GM23248 (cell line): Measurements from ENCODE around the gene KANK3. TPM values are rescaled to one million over a fixed set of nuclear protein-coding genes. Genes with fewer than 3 reads are reported as not detected.
"Not testable (repeated sequence)": the region's sequence is repeated elsewhere in the genome, so short reads cannot be mapped to it uniquely, and the experiment has no call there.

Experiments
- DNase-seq: peaks from one replicate; pipeline ENCODE4 v3.0.0-alpha.2; 2015
- H2AFZ ChIP-seq: fragments of 200-600 bp; sonication (generic); 2 replicates; pipeline ENCODE4 v1.6.1; 2016; ENCODE audit warnings: antibody characterized with exemption
- H3F3A ChIP-seq: fragments of 200-600 bp; sonication (generic); 2 replicates; pipeline ENCODE4 v1.6.1; 2016; ENCODE audit warnings: mild to moderate bottlenecking, antibody characterized with exemption, mixed run types; ENCODE audit not compliant: insufficient read depth
- H3K27ac ChIP-seq: fragments of 200-600 bp; sonication (generic); 2 replicates; pipeline ENCODE4 v1.5.1; 2016; ENCODE audit warnings: mild to moderate bottlenecking
- H3K27me3 ChIP-seq: fragments of 200-600 bp; sonication (generic); replicated peaks from 2 replicates; pipeline ENCODE4 v1.6.1; 2016; ENCODE audit warnings: mild to moderate bottlenecking; ENCODE audit not compliant: insufficient read depth
- H3K36me3 ChIP-seq: fragments of 200-600 bp; sonication (generic); 2 replicates; pipeline ENCODE4 v1.6.1; 2016; ENCODE audit warnings: low read depth, mild to moderate bottlenecking
- H3K4me1 ChIP-seq: fragments of 200-600 bp; sonication (generic); 2 replicates; pipeline ENCODE4 v1.6.1; 2016; ENCODE audit warnings: mild to moderate bottlenecking; ENCODE audit not compliant: insufficient read depth
- H3K4me2 ChIP-seq: fragments of 200-600 bp; sonication (generic); one replicate; pipeline ENCODE4 v1.6.1; 2016; ENCODE audit warnings: mild to moderate bottlenecking; ENCODE audit not compliant: unreplicated experiment
- H3K4me3 ChIP-seq: fragments of 200-600 bp; sonication (generic); 2 replicates; pipeline ENCODE4 v1.5.1; 2016; ENCODE audit warnings: mild to moderate bottlenecking
- H3K79me2 ChIP-seq: fragments of 200-600 bp; sonication (generic); 2 replicates; pipeline ENCODE4 v1.6.1; 2016; ENCODE audit warnings: mild to moderate bottlenecking; ENCODE audit not compliant: insufficient read depth
- H3K9ac ChIP-seq: fragments of 200-600 bp; sonication (generic); 2 replicates; pipeline ENCODE4 v1.6.1; 2016; ENCODE audit warnings: mild to moderate bottlenecking
- H3K9me2 ChIP-seq: fragments of 200-600 bp; sonication (generic); 2 replicates; pipeline ENCODE4 v1.6.1; 2016; ENCODE audit warnings: mixed run types, mild to moderate bottlenecking, moderate library complexity; ENCODE audit not compliant: insufficient read depth
- H3K9me3 ChIP-seq: fragments of 200-600 bp; sonication (generic); one replicate; pipeline ENCODE4 v1.6.1; 2017; ENCODE audit warnings: low read depth
- H4K20me1 ChIP-seq: fragments of 200-600 bp; sonication (generic); 2 replicates; pipeline ENCODE4 v1.6.0; 2016; ENCODE audit not compliant: insufficient read depth
- EZH2 ChIP-seq: fragments of 200-600 bp; sonication (generic); IDR thresholded peaks from 2 replicates; pipeline ENCODE4 v1.6.1; 2018; ENCODE audit warnings: antibody characterized with exemption, mild to moderate bottlenecking; ENCODE audit not compliant: insufficient read depth, poor library complexity, severe bottlenecking
- EZH2phosphoT487 ChIP-seq: fragments of 200-600 bp; sonication (generic); IDR thresholded peaks from 2 replicates; pipeline ENCODE4 v1.6.1; 2018; ENCODE audit warnings: antibody characterized with exemption, moderate library complexity, mild to moderate bottlenecking, low read depth; ENCODE audit not compliant: insufficient read depth
- WGBS, 2 experiments: methylation state at CpG; one replicate each; pipeline ENCODE4 v1.1.6; 2015 to 2017; ENCODE audit warnings: low lambda C conversion rate in 2 of 2, low coverage in 1 of 2; ENCODE audit errors: missing lambda C conversion rate in 2 of 2; 5-methylcytosine and 5-hydroxymethylcytosine counted together
- in situ Hi-C: fragments of 300-500 bp; cut with MboI; formaldehyde crosslinking; loops from 2 replicates; pipeline ENCODE4 v1.15.0; 2020
- microRNA-seq: library from miRNA; unstranded; fragments of <30 nt; microRNA quantifications from one replicate; pipeline ENCODE4, GENCODE V29; 2016; ENCODE audit warnings: borderline number of aligned reads
- polyA plus RNA-seq: library from polyadenylated mRNA; unstranded; fragments of >200 nt; fragmentation: Nextera tagmentation; extraction: Ambion mirVana; gene quantifications from 2 replicates; pipeline ENCODE4 v1.2.1, GENCODE V29; 2016
- small RNA-seq: library from RNA; depleted of rRNA; stranded (forward); fragments of <200 nt; gene quantifications from one replicate; pipeline ENCODE3, GENCODE V24; 2014; ENCODE audit warnings: low read depth, low replicate concordance
- total RNA-seq: library from RNA; depleted of rRNA; stranded (reverse); fragments of >200 nt; shearing (Covaris generic); gene quantifications from 2 replicates; pipeline ENCODE4 v1.2.3, GENCODE V29; 2014; rRNA removed

KANK3 gene
- total and polyA plus RNA-seq, 2 experiments from 2014 or later, result 0.11 TPM; not detected in 1

- WGBS, 2 experiments, result 76 to 81% methylated on average over 6 to 7 of the region's 7 CpGs
- no peaks in the 10 kb centered on the region for H3K79me2 ChIP-seq
- no peak overlapping the region for H3K27ac ChIP-seq
- in situ Hi-C loops, result no loop called here
- no peak overlapping the region for H3K9ac ChIP-seq
- no peak overlapping the region for H2AFZ ChIP-seq
- H3K9me3 ChIP-seq, result no peaks in the 10 kb centered on the region
- TF ChIP-seq EZH2, result no peak
- no peak for TF ChIP-seq EZH2phosphoT487
- no peaks in the 10 kb centered on the region for H3K27me3 ChIP-seq
- no peak for DNase-seq
- no peak overlapping the region for H3K4me3 ChIP-seq
- H3K4me1 ChIP-seq, result peaks cover 6% of the 10 kb centered on the region; the same call in 1 of the 2 replicates
- H4K20me1 ChIP-seq, result no peaks in the 10 kb centered on the region
- H3K4me2 ChIP-seq, result no peak overlapping the region
- H3K36me3 ChIP-seq, result no peaks in the 10 kb centered on the region
- H3F3A ChIP-seq, result no peaks in the 10 kb centered on the region
- H3K9me2 ChIP-seq, result no peaks in the 10 kb centered on the region
These were observed 40.3 kb downstream of the KANK3 start for GRCh38 chr19:8302734-8303133.

- Histone ChIP-seq H3K4me3 (no peak overlapping the region), H4K20me1 (no peaks in the 10 kb centered on the region), H3K36me3 (no peaks in the 10 kb centered on the region), H3K9me3 (no peaks in the 10 kb centered on the region), H3K9ac (no peak overlapping the region), H3K9me2 (no peaks in the 10 kb centered on the region), H3F3A (no peaks in the 10 kb centered on the region), H3K4me1 (peaks cover 2% of the 10 kb centered on the region; the same call in 1 of the 2 replicates), H3K4me2 (no peak overlapping the region), H3K79me2 (no peaks in the 10 kb centered on the region), H3K27ac (no peak overlapping the region), H2AFZ (no peak overlapping the region), H3K27me3 (no peaks in the 10 kb centered on the region)
- in situ Hi-C loops, result no loop called here
- TF ChIP-seq EZH2 (no peak), EZH2phosphoT487 (no peak)
- DNase-seq, result no peak
- WGBS, 2 experiments, result 68 to 72% methylated on average over 9 to 11 of the region's 11 CpGs
These were observed 40.7 kb downstream of the KANK3 start for GRCh38 chr19:8302357-8302691.

- H3F3A ChIP-seq, H3K27me3 ChIP-seq, H3K4me2 ChIP-seq, H3K4me1 ChIP-seq, DNase-seq, H4K20me1 ChIP-seq, H3K9ac ChIP-seq, H3K79me2 ChIP-seq, H2AFZ ChIP-seq, H3K27ac ChIP-seq, H3K9me2 ChIP-seq, H3K4me3 ChIP-seq, in situ Hi-C loops, H3K36me3 ChIP-seq, H3K9me3 ChIP-seq: not testable (repeated sequence)
- no CpG with 5 or more reads among the region's 9 CpGs for WGBS, 2 experiments
These were observed 51.7 kb downstream of the KANK3 start for GRCh38 chr19:8291337-8291736.

DNA sequence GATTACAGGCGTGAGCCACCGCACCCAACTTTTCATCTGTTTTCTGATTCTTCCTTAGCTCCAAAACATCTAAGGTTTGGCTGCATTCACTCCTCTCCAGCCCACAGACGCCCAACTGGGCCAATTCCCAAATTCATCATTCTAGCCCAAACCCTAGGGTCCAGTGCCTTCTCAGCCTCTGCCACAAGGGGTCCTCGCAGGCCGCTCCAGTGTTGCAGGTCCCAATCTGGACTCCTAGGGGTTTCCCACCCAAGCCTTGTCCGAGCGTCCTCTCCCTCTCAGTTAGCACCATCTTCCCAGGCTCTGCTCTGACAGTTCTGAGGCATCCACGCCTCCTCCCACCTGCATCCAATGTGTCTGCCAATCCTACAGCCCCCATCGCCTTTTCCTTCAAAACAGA, 66.6 kb downstream of the KANK3 start:
- H4K20me1 ChIP-seq, H3K9ac ChIP-seq, H3K9me2 ChIP-seq, H3K4me1 ChIP-seq, H3K4me2 ChIP-seq, H2AFZ ChIP-seq, in situ Hi-C loops, DNase-seq, H3K36me3 ChIP-seq, H3F3A ChIP-seq, H3K27me3 ChIP-seq, H3K9me3 ChIP-seq, H3K4me3 ChIP-seq, H3K27ac ChIP-seq, H3K79me2 ChIP-seq: not testable (repeated sequence)
- no CpG with 5 or more reads among the region's 9 CpGs for WGBS, 2 experiments

Small RNAs within 50 kb of the gene (microRNA-seq; reads per million reads assigned to microRNA genes)
- gene MIR4999, result not detected

Small RNAs within 50 kb of the gene (small RNA-seq; reads per million reads assigned to genes)
- not detected for gene MIR4999

Other genes with a start within 250 kb of the KANK3 start
- gene FBN3, start 193.7 kb downstream of the KANK3 start, total RNA-seq, result not detected in 2 replicates
- not detected in 2 replicates for gene FBN3, start 193.7 kb downstream of the KANK3 start, polyA plus RNA-seq
- not detected in 2 replicates for gene CERS4, start 133.9 kb downstream of the KANK3 start, total RNA-seq
- not detected in 2 replicates for gene CERS4, start 133.9 kb downstream of the KANK3 start, polyA plus RNA-seq
- gene CD320, start 34.9 kb downstream of the KANK3 start, total RNA-seq, result 55.8 and 65.8 TPM in 2 replicates
- gene CD320, start 34.9 kb downstream of the KANK3 start, polyA plus RNA-seq, result 72.2 and 79.4 TPM in 2 replicates
- gene NDUFA7, start 21.9 kb downstream of the KANK3 start, total RNA-seq, result 17.6 and 30.7 TPM in 2 replicates
- 105 and 108 TPM in 2 replicates for gene NDUFA7, start 21.9 kb downstream of the KANK3 start, polyA plus RNA-seq
- gene RPS28, start 21.8 kb downstream of the KANK3 start, total RNA-seq, result 116 and 235 TPM in 2 replicates
- 580 and 587 TPM in 2 replicates for gene RPS28, start 21.8 kb downstream of the KANK3 start, polyA plus RNA-seq
- gene ANGPTL4, start 20.9 kb upstream of the KANK3 start, total RNA-seq, result 11.4 and 13.1 TPM in 2 replicates
- 37.9 and 39.9 TPM in 2 replicates for gene ANGPTL4, start 20.9 kb upstream of the KANK3 start, polyA plus RNA-seq
- gene RAB11B, start 47.1 kb upstream of the KANK3 start, total RNA-seq, result 10.4 and 13.3 TPM in 2 replicates
- gene RAB11B, start 47.1 kb upstream of the KANK3 start, polyA plus RNA-seq, result 84.9 and 85.9 TPM in 2 replicates
- gene MARCHF2, start 70.0 kb upstream of the KANK3 start, total RNA-seq, result 64.2 and 87.4 TPM in 2 replicates
- 33.1 and 33.4 TPM in 2 replicates for gene MARCHF2, start 70.0 kb upstream of the KANK3 start, polyA plus RNA-seq
- 69.4 and 71.0 TPM in 2 replicates for gene HNRNPM, start 101.7 kb upstream of the KANK3 start, total RNA-seq
- gene HNRNPM, start 101.7 kb upstream of the KANK3 start, polyA plus RNA-seq, result 116 and 117 TPM in 2 replicates
- not detected in 2 replicates for gene PRAM1, start 159.4 kb upstream of the KANK3 start, total RNA-seq
- not detected in 2 replicates for gene PRAM1, start 159.4 kb upstream of the KANK3 start, polyA plus RNA-seq
- 1.8 and 2.0 TPM in 2 replicates for gene ZNF414, start 170.9 kb upstream of the KANK3 start, total RNA-seq
- 13.0 and 13.8 TPM in 2 replicates for gene ZNF414, start 170.9 kb upstream of the KANK3 start, polyA plus RNA-seq
- gene MYO1F, start 234.2 kb upstream of the KANK3 start, total RNA-seq, result 0.54 and 9.0 TPM in 2 replicates
- 1.1 and 1.6 TPM in 2 replicates for gene MYO1F, start 234.2 kb upstream of the KANK3 start, polyA plus RNA-seq